ENCODE data around the gene CD1C.
"Not testable (repeated sequence)": the region's sequence is repeated elsewhere in the genome, so short reads cannot be mapped to it uniquely, and the experiment has no call there.

Gene CD1C

DNA sequence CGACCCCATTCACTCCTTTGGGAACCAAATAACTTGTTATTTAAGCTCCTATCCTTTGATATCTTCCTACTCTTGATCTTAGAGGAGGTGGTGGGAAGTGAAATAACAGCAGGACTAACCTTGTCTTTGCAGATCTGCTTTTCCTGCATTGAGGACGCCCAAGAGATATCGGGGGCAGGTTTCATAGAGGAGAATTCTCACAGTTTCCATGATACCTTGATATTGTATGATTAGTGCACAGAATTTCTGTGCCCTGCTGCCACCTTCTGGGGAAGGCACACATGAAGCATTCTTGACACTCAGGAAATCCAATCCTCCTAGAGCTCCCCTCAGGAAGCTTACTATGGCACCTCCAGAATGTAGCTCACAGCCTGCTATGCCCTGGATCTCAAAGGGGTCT, 40.0 kb downstream of the CD1C start:
- no peak for DNase-seq

DNA sequence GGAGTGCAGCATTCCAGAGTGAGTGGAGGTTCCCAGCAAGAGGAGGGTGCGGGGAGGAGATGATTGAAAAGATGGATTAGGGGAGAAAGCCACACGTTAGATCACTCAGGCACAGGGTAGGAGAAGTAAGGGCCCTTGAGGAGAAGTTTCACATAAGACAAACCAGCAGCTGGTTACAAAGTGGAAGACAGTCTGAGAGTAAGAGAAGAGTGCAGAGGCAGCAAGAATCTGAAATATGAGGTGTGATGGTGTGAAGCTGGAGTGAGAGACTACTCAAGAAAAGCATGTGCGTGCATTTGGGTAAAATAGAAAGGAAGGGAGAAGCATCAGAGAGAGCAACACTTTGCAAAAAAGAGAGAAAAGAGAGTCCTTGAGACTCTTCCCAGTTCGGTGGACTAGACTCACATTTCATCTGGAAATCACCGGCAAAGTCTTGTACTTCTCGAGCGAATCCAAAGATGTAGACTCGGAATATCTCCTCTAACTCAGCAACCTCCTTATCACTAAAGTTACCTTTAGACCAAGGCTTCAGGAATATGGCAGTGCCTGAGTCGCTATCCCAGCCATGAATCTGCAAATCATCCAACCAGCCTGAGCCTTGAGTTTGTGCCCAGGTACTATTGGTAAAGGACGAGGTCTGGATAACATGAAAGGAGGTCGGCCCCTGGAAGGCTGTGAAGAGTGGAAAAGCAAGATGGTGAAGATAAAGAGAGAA, 40.8 kb downstream of the CD1C start:
- DNase-seq, result no peak

DNA sequence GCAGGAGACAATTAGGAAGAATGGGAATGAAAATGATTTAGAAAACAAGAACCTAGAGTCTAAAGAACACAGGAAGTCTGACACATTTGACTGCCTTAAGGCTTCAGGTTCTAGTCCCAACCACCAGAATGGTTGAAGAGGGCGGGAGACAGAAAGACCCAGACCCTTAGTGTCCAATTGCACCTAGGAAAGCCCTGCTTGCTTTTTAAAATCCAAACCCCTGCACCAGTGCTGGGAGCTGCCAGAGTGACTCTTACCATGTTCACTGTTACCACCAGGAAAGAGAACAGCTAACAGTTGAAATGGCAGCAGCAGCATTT, 41.3 kb downstream of the CD1C start:
- no peak for DNase-seq

DNA sequence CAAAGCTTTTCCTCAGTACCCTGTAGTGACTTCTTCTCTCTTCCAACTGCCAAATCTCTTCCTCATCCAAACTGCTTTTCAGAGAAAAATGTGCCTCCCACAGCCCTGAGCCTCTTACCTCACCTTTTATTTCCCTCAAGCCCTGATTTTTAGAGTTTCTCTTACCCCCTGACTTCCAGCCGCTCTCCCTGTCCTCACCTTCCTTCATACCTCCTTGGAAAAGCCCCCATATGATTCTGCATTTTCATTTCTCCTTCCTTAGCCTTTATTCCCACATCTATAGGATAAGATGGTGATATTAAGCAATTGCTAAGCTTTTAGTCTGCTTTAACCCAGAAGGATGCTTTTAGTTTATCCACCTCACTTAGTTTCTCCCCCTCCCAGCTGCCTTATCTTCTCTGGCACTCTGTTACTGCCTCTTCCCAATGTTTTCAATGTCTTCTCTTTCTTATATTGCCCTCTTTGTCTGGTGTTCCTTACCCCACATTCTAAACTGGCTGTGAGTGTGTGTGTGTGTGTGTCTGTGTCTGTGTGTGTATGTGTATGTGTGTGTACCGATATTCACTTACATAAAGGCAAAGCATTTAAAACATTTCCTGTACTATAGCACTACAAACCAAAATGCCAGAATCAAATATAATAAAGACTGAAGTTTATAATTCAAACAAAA, 41.9 kb downstream of the CD1C start, which contains the start of gene CD1B:
Gene CD1B, minus strand, starts transcription at position 51 of the 670 bp plus-strand sequence. CDS start 108 bp downstream, outside the sequence.
- DNase-seq, result no peak

DNA sequence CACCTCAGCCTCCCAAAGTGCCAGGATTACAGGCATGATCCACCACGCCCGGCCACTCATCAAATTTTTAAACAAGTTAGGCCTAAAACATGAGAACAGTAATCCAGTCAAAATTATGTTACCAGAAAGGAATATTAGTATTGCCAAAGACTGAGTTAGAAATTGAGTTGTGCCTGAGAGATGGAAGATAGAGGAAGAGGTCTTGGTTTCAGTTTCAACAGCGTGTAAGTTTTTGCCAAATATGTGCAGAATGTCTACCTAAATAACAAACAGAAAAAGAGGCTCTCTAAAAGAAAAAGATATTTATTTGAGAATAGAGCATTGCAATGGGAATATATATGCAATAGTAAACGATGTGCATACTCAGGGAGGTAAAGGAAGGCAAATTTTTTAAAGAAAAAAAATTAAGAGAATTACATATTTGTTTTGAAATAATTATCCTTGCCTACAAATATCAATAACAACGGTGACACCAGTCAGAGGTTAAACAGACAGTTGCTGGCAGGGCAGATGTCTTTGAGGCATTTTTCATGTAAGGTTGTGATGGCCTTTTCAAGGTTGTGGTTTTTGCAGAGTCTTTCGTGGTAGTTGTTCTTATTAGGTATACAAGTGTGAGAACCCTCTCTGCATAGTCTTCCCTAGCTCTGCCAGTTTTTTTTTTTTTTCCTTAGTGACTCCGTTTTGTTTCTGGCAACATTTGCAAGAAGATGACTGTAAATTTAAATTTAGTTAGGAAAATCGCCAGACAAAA, 43.9 kb downstream of the CD1C start:
- DNase-seq, result no peak

DNA sequence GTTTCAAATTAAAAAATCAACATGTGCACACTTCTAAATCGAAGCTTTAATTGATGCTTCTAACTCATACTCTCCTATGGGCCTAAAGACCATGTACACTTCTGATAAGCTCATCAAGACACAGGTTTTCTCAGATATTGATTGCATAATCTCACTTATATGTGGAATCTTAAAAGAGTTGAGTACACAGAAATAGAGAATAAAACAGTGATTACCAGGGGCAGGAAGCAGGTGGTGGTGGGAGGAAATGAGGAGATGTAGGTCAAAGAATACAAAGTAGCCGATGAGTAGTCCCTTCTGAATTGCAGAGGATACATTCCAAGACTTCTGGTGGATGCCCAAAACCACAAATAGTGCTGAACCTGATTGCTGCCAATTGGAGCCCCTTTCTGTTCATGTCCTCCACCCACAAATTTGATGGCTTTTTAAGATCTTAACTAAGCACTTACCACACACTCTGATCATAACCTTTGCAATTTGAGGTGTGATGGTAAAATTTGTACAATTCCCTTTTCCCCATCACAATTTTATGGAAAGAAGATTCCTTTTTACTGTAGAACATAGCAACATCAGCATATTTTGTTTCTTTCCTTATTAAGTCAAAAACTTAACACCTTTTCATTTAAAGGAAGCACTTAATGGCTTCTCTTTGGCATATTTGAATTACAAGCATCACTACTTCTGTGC, 44.9 kb downstream of the CD1C start:
- no peak for DNase-seq

DNA sequence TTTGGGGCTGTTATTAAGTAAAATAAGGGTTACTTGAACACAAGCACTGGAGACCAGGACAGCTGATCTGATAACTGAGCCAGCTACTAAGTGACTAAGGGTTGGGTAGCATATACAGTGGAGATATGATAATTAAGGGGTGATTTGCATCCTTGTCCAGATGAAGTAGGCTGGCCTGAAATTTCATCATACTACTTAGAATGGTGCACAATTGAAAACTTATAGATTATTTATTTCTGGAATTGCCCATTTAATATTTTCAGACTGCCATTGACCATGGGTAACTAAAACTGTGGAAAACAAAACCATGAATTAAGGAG, 45.5 kb downstream of the CD1C start:
- no peak for DNase-seq

DNA sequence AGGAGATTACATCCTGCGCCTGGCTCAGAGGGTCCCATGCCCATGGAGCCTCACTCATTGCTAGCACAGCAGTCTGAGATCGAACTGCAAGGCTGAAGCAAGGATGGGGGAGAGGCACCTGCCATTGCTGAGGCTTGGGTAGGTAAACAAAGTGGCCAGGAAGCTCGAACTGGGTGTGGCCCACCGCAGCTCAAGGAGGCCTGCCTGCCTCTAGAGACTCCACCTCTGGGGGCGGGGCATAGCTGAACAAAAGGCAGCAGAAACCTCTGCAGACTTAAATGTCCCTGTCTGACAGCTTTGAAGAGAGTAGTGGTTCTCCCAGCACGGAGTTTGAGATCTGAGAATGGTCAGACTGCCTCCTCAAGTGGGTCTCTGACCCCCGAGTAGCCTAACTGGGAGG, 46.7 kb downstream of the CD1C start:
- not testable (repeated sequence) for DNase-seq
